ENCODE results near the gene JUN. TPM values are rescaled to one million over a fixed set of nuclear protein-coding genes. Genes with fewer than 3 reads are reported as not detected.

Gene JUN
- total RNA-seq, 1 experiment from 2014 or later: 73.6 TPM

GRCh38 chr1:58754683-58755467 lies 29.0 kb downstream of the JUN start:
- Histone ChIP-seq H4K20me1 (ENCODE audit: low read length) (no peaks in the 10 kb centered on the region), H3K9me2 (replicated peaks; ENCODE audit: low read length) (no peaks in the 10 kb centered on the region), H2AFZ (ENCODE audit: low read length) (peak overlapping the region; percentile 31), H3K4me2 (ENCODE audit: low read length) (peak overlapping the region; percentile 66), H3K4me1 (ENCODE audit: insufficient read depth, low read length) (peaks cover 41% of the 10 kb centered on the region), H3K36me3 (ENCODE audit: low read depth, low read length) (no peaks in the 10 kb centered on the region), H3K4me3 (ENCODE audit: low read length) (no peak overlapping the region), H3K27ac (ENCODE audit: low read length) (peak overlapping the region; percentile 87), H3F3A (ENCODE audit: low read length, unreplicated experiment) (peaks cover 13% of the 10 kb centered on the region), H3K9me3 (ENCODE audit: low read length) (no peaks in the 10 kb centered on the region), H3K9ac (ENCODE audit: low read length) (peak overlapping the region; percentile 40), H3K27me3 (ENCODE audit: low read length) (no peaks in the 10 kb centered on the region), H3K79me2 (ENCODE audit: low read length) (no peaks in the 10 kb centered on the region)
- TF ChIP-seq, protein P1, sequence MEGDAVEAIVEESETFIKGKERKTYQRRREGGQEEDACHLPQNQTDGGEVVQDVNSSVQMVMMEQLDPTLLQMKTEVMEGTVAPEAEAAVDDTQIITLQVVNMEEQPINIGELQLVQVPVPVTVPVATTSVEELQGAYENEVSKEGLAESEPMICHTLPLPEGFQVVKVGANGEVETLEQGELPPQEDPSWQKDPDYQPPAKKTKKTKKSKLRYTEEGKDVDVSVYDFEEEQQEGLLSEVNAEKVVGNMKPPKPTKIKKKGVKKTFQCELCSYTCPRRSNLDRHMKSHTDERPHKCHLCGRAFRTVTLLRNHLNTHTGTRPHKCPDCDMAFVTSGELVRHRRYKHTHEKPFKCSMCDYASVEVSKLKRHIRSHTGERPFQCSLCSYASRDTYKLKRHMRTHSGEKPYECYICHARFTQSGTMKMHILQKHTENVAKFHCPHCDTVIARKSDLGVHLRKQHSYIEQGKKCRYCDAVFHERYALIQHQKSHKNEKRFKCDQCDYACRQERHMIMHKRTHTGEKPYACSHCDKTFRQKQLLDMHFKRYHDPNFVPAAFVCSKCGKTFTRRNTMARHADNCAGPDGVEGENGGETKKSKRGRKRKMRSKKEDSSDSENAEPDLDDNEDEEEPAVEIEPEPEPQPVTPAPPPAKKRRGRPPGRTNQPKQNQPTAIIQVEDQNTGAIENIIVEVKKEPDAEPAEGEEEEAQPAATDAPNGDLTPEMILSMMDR (conservative IDR thresholded peaks at IDR 0.05; ENCODE audit: low read depth, low read length): no peak
- TF ChIP-seq EZH2 (IDR thresholded peaks at IDR 0.05; ENCODE audit: low read length, unreplicated experiment) (no peak), EZH2phosphoT487 (IDR thresholded peaks at IDR 0.05; ENCODE audit: borderline replicate concordance, low read length) (no peak)
- CTCF ChIA-PET: no interaction called here
- ATAC-seq (no peak), DNase-seq (no peak)
- POLR2A ChIA-PET (ENCODE audit: unreplicated experiment): interaction anchor here (0.5 to 1.1 kb wide), 2 partner anchors 27 to 91 kb away, joined by 3 read pairs; no protein-coding TSS in a partner anchor
- intact Hi-C loops (cut with micrococcal nuclease): loop anchor here (1.0 kb wide), 1 partner anchor 28 kb away; no protein-coding TSS in a partner anchor
- TSS peak; percentile 60 for BruUV-seq (replicated peaks)

DNA sequence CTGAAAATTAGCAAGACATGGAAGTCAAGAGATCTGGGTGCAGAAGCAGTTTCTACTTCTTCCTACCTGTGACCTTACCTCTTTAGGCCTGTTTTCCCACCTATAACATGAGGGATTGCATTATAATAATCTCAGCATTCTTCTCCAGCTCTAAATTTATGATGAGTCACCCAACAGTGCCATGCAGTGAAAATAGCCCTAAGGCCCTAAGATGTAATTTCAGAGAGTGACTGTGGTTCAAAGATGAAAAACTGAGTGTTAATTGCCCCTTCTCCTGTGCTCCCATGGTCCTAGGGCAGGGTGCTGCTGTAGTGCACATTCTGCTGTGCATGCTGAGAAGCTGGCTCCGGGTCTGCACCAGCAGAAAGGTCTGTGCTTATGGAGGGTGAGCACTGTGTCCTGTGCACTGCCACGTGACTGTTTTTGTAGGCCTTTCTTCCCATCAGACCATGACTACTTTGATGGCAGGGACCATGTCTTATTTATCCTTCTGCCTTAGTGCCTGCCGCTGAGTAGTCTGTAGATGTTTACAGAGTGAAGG lies 29.7 kb downstream of the JUN start:
- H3K4me1 ChIP-seq (ENCODE audit: insufficient read depth, low read length): peaks cover 41% of the 10 kb centered on the region
- TF ChIP-seq EZH2 (IDR thresholded peaks at IDR 0.05; ENCODE audit: low read length, unreplicated experiment): no peak
- TF ChIP-seq, protein P1 (conservative IDR thresholded peaks at IDR 0.05; ENCODE audit: low read depth, low read length): no peak
- TF ChIP-seq EZH2phosphoT487 (IDR thresholded peaks at IDR 0.05; ENCODE audit: borderline replicate concordance, low read length): no peak
- H3K9ac ChIP-seq (ENCODE audit: low read length): peak overlapping the region; percentile 40; the same call in 1 of the 2 replicates
- no peaks in the 10 kb centered on the region for H4K20me1 ChIP-seq (ENCODE audit: low read length)
- ATAC-seq (no peak), DNase-seq (peak; percentile 57)
- H3K36me3 ChIP-seq (ENCODE audit: low read depth, low read length): no peaks in the 10 kb centered on the region
- peak overlapping the region; percentile 87 for H3K27ac ChIP-seq (ENCODE audit: low read length)
- no peaks in the 10 kb centered on the region for H3K9me3 ChIP-seq (ENCODE audit: low read length)
- ChIA-PET POLR2A (ENCODE audit: unreplicated experiment) (no interaction called here), CTCF (no interaction called here)
- peaks cover 13% of the 10 kb centered on the region for H3F3A ChIP-seq (ENCODE audit: low read length, unreplicated experiment)
- no peak overlapping the region for H3K4me3 ChIP-seq (ENCODE audit: low read length)
- no peaks in the 10 kb centered on the region for H3K9me2 ChIP-seq (replicated peaks; ENCODE audit: low read length)
- peak overlapping the region; percentile 66; the same call in 1 of the 2 replicates for H3K4me2 ChIP-seq (ENCODE audit: low read length)
- no peaks in the 10 kb centered on the region for H3K27me3 ChIP-seq (ENCODE audit: low read length)
- BruUV-seq (replicated peaks): no TSS peak
- H3K79me2 ChIP-seq (ENCODE audit: low read length): no peaks in the 10 kb centered on the region
- no peak overlapping the region for H2AFZ ChIP-seq (ENCODE audit: low read length)
- intact Hi-C loops (cut with micrococcal nuclease): no loop called here

- BruUV-seq (replicated peaks): no TSS peak
- DNase-seq: no peak
- Histone ChIP-seq H3K27ac (ENCODE audit: low read length) (peak overlapping the region; percentile 87), H3K36me3 (ENCODE audit: low read depth, low read length) (no peaks in the 10 kb centered on the region), H4K20me1 (ENCODE audit: low read length) (no peaks in the 10 kb centered on the region), H3K79me2 (ENCODE audit: low read length) (no peaks in the 10 kb centered on the region), H3K9me3 (ENCODE audit: low read length) (no peaks in the 10 kb centered on the region), H3F3A (ENCODE audit: low read length, unreplicated experiment) (peaks cover 13% of the 10 kb centered on the region), H3K4me3 (ENCODE audit: low read length) (no peak overlapping the region), H2AFZ (ENCODE audit: low read length) (no peak overlapping the region), H3K4me2 (ENCODE audit: low read length) (no peak overlapping the region), H3K27me3 (ENCODE audit: low read length) (no peaks in the 10 kb centered on the region), H3K9me2 (replicated peaks; ENCODE audit: low read length) (no peaks in the 10 kb centered on the region), H3K4me1 (ENCODE audit: insufficient read depth, low read length) (peaks cover 41% of the 10 kb centered on the region), H3K9ac (ENCODE audit: low read length) (no peak overlapping the region)
- intact Hi-C loops (cut with micrococcal nuclease): no loop called here
- CTCF ChIA-PET: no interaction called here
- no peak for ATAC-seq
- no peak for TF ChIP-seq EZH2 (IDR thresholded peaks at IDR 0.05; ENCODE audit: low read length, unreplicated experiment)
- TF ChIP-seq, protein P1 (conservative IDR thresholded peaks at IDR 0.05; ENCODE audit: low read depth, low read length): no peak
- no peak for TF ChIP-seq EZH2phosphoT487 (IDR thresholded peaks at IDR 0.05; ENCODE audit: borderline replicate concordance, low read length)
- POLR2A ChIA-PET (ENCODE audit: unreplicated experiment): no interaction called here
These were observed 30.4 kb downstream of the JUN start for GRCh38 chr1:58753431-58753866.

All from PC-3 (cell line).